HEK293T (cell line): ENCODE measurements around the gene APBA2.

Experiments used
- BHLHE40 ChIP-seq: fragments of 450-650 bp; IDR thresholded peaks from 2 replicates; pipeline ENCODE4 v1.6.1; 2016; ENCODE audit warnings: mild to moderate bottlenecking, moderate library complexity, borderline replicate concordance
- CTBP1 ChIP-seq: fragments of 450-650 bp; IDR thresholded peaks from 2 replicates; pipeline ENCODE4 v1.6.1; 2016; ENCODE audit warnings: borderline replicate concordance
- FOXA1 ChIP-seq: fragments of 450-650 bp; IDR thresholded peaks from 2 replicates; pipeline ENCODE4 v1.6.1; 2016; ENCODE audit warnings: mild to moderate bottlenecking
- FOXK2 ChIP-seq: fragments of 450-650 bp; IDR thresholded peaks from 2 replicates; pipeline ENCODE4 v1.6.1; 2016; ENCODE audit warnings: mild to moderate bottlenecking
- FOXM1 ChIP-seq: fragments of 450-650 bp; IDR thresholded peaks from 2 replicates; pipeline ENCODE4 v1.6.1; 2017; ENCODE audit warnings: mild to moderate bottlenecking, borderline replicate concordance
- LEF1 ChIP-seq: fragments of 450-650 bp; IDR thresholded peaks from 2 replicates; pipeline ENCODE4 v1.6.1; 2017; ENCODE audit warnings: mild to moderate bottlenecking, borderline replicate concordance
- NFRKB ChIP-seq: fragments of 450-650 bp; IDR thresholded peaks from 2 replicates; pipeline ENCODE4 v1.6.1; 2016; ENCODE audit warnings: mild to moderate bottlenecking, moderate library complexity
- SP1 ChIP-seq: fragments of 450-650 bp; IDR thresholded peaks from 2 replicates; pipeline ENCODE4 v1.6.1; 2017
- SUZ12 ChIP-seq: fragments of 450-650 bp; IDR thresholded peaks from 2 replicates; pipeline ENCODE4 v1.6.1; 2016; ENCODE audit warnings: mild to moderate bottlenecking
- TARDBP ChIP-seq: fragments of 450-650 bp; IDR thresholded peaks from 2 replicates; pipeline ENCODE4 v1.6.1; 2016

- no peak for TF ChIP-seq CTBP1
- TF ChIP-seq BHLHE40 = no peak
- TF ChIP-seq FOXA1 = no peak
- TF ChIP-seq LEF1 = no peak
- no peak for TF ChIP-seq FOXM1
- no peak for TF ChIP-seq NFRKB
- no peak for TF ChIP-seq SP1
- no peak for TF ChIP-seq TARDBP
- TF ChIP-seq SUZ12 = no peak
- TF ChIP-seq FOXK2 = no peak
Observed at GRCh38 chr15:29130476-29130875, 244.7 kb downstream of the APBA2 start.
